Measurements from ENCODE around the gene ABCB4. TPM values are rescaled to one million over a fixed set of nuclear protein-coding genes. Genes with fewer than 3 reads are reported as not detected.
A peak's percentile ranks its signal among the peaks of the same experiment; 100 is the strongest.

Gene ABCB4
- total RNA-seq, 1 donor from 2014 or later, result 12.6 TPM

- no peak overlapping the region for H3K4me3 ChIP-seq (ENCODE audit: low read depth, low read length)
- no peak for DNase-seq (ENCODE audit: low read depth)
- TF ChIP-seq CTCF (conservative IDR thresholded peaks at IDR 0.05; ENCODE audit: low read depth, low read length), result no peak
Measured at GRCh38 chr7:87424075-87424474, 51.4 kb downstream of the ABCB4 start.

GRCh38 chr7:87420173-87420572, 55.3 kb downstream of the ABCB4 start:
- H3K4me3 ChIP-seq (ENCODE audit: low read depth, low read length), result no peak overlapping the region
- no peak for DNase-seq (ENCODE audit: low read depth)
- no peak for TF ChIP-seq CTCF (conservative IDR thresholded peaks at IDR 0.05; ENCODE audit: low read depth, low read length)

GRCh38 chr7:87416682-87417587, 58.5 kb downstream of the ABCB4 start:
- TF ChIP-seq CTCF (conservative IDR thresholded peaks at IDR 0.05; ENCODE audit: low read depth, low read length), result peak; percentile 72
- DNase-seq (ENCODE audit: low read depth), result no peak
- H3K4me3 ChIP-seq (ENCODE audit: low read depth, low read length), result no peak overlapping the region

GRCh38 chr7:87414794-87415188, 60.7 kb downstream of the ABCB4 start:
- TF ChIP-seq CTCF (conservative IDR thresholded peaks at IDR 0.05; ENCODE audit: low read depth, low read length), result no peak
- H3K4me3 ChIP-seq (ENCODE audit: low read depth, low read length), result no peak overlapping the region
- peak; percentile 69 for DNase-seq (ENCODE audit: low read depth)

- H3K4me3 ChIP-seq (ENCODE audit: low read depth, low read length), result no peak overlapping the region
- TF ChIP-seq CTCF (conservative IDR thresholded peaks at IDR 0.05; ENCODE audit: low read depth, low read length), result no peak
- DNase-seq (ENCODE audit: low read depth), result no peak
Measured at GRCh38 chr7:87413951-87414793, 61.3 kb downstream of the ABCB4 start.

- no peak overlapping the region for H3K4me3 ChIP-seq (ENCODE audit: low read depth, low read length)
- no peak for TF ChIP-seq CTCF (conservative IDR thresholded peaks at IDR 0.05; ENCODE audit: low read depth, low read length)
- DNase-seq (ENCODE audit: low read depth), result no peak
Measured at GRCh38 chr7:87413029-87413428, 62.5 kb downstream of the ABCB4 start.

All from epithelial cell of proximal tubule (primary cell).